Epithelial cell of esophagus (primary cell): Measurements from ENCODE around the gene C1orf232.

ENCODE experiments used
- DNase-seq: peaks from one replicate; pipeline ENCODE4 v3.0.0; 2010; ENCODE audit warnings: low read depth
- H3K4me3 ChIP-seq: 2 replicates; pipeline ENCODE4 v1.5.1; 2011; ENCODE audit warnings: mild to moderate bottlenecking, low read length, control low read depth
- TF ChIP-seq, protein P1 (sequence below): IDR thresholded peaks from 2 replicates; pipeline ENCODE4 v1.5.1; 2011; ENCODE audit warnings: low read depth, mild to moderate bottlenecking, low read length, control low read depth, inconsistent platforms; ENCODE audit not compliant: insufficient read depth; ENCODE audit errors: missing control alignments

C1orf232 gene

GRCh38 chr1:26162220-26162709 lies 6.5 kb downstream of the C1orf232 start:
- DNase-seq: no peak
- TF ChIP-seq, protein P1, sequence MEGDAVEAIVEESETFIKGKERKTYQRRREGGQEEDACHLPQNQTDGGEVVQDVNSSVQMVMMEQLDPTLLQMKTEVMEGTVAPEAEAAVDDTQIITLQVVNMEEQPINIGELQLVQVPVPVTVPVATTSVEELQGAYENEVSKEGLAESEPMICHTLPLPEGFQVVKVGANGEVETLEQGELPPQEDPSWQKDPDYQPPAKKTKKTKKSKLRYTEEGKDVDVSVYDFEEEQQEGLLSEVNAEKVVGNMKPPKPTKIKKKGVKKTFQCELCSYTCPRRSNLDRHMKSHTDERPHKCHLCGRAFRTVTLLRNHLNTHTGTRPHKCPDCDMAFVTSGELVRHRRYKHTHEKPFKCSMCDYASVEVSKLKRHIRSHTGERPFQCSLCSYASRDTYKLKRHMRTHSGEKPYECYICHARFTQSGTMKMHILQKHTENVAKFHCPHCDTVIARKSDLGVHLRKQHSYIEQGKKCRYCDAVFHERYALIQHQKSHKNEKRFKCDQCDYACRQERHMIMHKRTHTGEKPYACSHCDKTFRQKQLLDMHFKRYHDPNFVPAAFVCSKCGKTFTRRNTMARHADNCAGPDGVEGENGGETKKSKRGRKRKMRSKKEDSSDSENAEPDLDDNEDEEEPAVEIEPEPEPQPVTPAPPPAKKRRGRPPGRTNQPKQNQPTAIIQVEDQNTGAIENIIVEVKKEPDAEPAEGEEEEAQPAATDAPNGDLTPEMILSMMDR: no peak
- peak overlapping the region; percentile 25 for H3K4me3 ChIP-seq

DNA sequence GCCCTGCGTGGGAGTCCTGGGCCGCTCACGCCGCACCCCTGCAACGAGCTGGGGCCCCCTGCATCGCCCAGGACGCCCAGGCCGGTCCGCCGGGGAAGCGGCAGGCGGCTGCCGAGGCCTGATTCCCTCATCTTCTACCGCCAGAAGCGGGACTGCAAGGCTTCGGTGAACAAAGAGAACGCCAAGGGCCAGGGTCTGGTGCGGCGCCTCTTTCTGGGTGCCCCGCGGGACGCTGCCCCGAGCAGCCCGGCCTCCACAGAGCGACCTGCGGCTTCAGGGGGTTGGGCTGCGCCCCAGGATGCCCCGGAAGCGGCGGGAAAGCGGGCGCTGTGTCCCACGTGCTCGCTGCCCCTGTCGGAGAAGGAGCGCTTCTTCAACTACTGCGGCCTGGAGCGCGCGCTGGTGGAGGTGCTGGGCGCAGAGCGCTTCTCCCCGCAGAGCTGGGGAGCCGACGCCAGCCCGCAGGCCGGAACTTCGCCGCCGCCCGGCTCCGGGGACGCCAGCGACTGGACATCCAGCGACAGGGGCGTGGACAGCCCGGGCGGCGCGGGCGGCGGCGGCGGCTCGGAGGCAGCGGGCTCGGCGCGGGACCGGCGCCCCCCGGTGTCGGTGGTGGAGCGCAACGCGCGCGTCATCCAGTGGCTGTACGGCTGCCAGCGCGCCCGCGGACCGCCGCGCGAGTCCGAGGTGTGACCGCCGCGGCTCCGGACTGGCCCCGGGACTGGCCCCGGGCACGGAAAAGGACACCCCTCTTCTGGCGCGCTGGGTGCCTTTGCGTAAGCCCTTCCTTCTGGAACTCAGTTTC lies 7.1 kb downstream of the C1orf232 start:
- DNase-seq: peak; percentile 50
- peak overlapping the region; percentile 32 for H3K4me3 ChIP-seq
- TF ChIP-seq, protein P1: no peak

- DNase-seq: no peak
- TF ChIP-seq, protein P1: no peak
- H3K4me3 ChIP-seq: no peak overlapping the region
These were observed 8.0 kb downstream of the C1orf232 start for GRCh38 chr1:26160527-26161414.

- no peak overlapping the region for H3K4me3 ChIP-seq
- TF ChIP-seq, protein P1: no peak
- no peak for DNase-seq
These were observed 9.1 kb downstream of the C1orf232 start for GRCh38 chr1:26159743-26160039.

DNA sequence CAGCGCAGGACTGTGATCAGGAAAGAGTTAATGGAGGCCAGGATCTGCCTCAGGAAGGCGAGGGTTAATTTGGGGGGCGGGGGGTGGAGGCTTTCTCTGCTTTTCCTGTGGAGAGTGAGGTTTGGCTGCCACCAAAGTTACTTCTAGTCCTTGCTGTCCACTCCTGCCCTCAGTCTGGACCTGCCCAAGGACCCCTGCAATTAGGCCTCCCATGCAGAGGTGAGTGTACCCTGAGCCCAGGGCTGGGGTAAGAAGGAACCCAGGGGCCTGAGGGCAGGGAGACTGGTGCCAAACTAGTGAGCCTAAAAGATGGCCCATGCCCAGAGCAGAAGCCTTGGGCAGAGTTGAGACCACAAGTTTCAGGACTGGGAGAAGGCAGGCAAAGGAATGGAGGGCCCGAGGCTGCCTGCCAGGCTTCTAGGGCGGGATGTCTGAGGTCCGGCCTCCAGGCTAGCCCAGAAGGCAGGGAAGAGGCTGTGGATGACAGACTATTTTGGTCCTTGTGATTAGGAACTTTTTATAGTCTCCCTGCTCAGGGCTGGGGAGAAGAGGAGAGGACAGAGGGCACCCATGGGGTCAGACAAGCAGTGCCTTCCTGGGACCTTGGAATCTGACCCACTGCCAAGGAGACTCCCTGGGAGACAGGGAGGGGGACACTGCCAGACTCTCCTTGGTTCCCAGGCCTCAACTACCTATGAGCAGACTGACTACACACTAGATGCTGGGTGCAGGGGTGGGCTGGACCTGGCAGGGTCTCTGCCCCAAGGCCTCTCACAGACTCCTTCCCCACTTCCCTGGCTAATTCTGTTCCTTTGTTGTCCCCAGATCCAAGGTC lies 9.6 kb downstream of the C1orf232 start, which contains the start of gene FAM110D:
TSS of gene FAM110D (plus strand) at position 172 of the 835 bp plus-strand sequence. CDS start 2,213 bp downstream, outside the sequence.
- no peak for DNase-seq
- no peak within 1 kb of the TSS for H3K4me3 ChIP-seq
- TF ChIP-seq, protein P1: no peak

GRCh38 chr1:26158271-26158907 lies 10.4 kb downstream of the C1orf232 start:
- DNase-seq: no peak
- TF ChIP-seq, protein P1: no peak
- no peak overlapping the region for H3K4me3 ChIP-seq
